Astrocyte of the hippocampus (primary cell): ENCODE data around the gene CNR2.
"Not testable (repeated sequence)": the region's sequence is repeated elsewhere in the genome, so short reads cannot be mapped to it uniquely, and the experiment has no call there.

Experiments
- DNase-seq: peaks from one replicate; pipeline ENCODE4 v3.0.0; 2011; ENCODE audit warnings: low read depth, low spot score

The CNR2 gene

DNA sequence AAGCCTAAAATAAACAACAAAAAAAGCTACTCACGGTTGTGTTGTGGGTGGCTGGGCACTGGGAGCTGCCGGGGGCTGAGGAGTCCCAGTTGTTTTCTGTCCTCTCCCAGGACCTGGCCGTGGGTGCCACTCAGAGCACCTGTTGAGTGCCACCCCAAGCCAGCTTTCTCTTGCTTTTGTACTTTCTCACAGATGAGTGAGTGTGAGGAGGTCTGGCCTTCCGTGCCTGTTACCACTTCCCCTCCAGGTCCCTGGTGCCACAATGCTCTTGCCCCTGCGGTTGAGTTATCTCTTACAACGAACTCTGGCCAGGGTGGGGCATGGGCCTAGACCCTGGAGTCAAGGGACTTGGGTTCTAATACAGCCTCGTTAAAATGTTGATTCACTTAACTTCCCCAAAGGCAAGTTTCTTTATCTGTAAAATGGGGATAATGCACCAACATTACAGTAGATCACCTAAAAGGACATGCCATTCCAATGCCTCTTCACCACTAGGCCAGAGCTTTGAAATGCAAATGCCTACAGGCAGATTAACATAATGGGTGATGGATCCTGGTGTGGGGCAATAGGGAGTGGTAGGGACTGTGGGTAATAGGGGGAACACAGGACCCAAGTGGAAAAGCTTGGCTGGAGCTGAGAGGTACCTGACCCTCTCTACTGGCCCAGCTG lies at the start of gene CNR2:
Gene CNR2, minus strand, starts transcription at position 151 of the 669 bp plus-strand sequence. CDS start 37,745 bp downstream, outside the sequence.
- DNase-seq: no peak

DNA sequence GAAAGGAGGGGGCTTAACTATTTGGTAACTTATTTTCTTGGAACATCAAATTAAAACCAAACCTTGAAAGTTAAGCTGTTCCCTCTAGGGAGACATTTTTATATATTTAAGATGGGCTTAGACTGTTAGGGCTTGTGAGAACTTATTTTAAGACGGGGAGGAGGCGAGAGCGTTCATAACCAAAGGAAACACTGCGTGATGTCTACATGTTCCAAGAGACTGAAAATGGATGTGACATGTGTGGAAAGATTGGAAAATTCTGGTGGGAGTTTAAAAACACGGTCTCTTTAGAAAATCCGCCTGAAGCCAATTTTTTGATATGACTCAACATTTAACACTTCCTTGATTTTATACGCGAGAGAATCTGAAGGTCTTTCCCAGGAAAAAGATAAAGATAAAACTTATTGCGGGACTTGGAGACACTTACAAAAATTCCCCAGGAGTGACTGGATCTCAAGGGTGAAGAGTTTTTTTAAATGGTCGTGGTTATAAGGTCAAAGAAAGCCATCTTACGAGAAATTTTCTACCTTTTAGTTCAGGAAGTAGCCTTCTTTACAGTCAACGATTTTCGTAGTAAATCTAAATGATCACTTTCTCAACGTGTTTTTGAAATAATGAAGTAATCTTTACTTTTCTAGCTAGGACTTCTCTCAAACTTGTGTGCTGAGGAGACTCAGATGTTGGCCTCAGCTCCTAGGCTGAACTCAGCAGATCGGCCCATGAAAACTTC lies 47.3 kb upstream of the CNR2 start:
- DNase-seq: no peak

DNA sequence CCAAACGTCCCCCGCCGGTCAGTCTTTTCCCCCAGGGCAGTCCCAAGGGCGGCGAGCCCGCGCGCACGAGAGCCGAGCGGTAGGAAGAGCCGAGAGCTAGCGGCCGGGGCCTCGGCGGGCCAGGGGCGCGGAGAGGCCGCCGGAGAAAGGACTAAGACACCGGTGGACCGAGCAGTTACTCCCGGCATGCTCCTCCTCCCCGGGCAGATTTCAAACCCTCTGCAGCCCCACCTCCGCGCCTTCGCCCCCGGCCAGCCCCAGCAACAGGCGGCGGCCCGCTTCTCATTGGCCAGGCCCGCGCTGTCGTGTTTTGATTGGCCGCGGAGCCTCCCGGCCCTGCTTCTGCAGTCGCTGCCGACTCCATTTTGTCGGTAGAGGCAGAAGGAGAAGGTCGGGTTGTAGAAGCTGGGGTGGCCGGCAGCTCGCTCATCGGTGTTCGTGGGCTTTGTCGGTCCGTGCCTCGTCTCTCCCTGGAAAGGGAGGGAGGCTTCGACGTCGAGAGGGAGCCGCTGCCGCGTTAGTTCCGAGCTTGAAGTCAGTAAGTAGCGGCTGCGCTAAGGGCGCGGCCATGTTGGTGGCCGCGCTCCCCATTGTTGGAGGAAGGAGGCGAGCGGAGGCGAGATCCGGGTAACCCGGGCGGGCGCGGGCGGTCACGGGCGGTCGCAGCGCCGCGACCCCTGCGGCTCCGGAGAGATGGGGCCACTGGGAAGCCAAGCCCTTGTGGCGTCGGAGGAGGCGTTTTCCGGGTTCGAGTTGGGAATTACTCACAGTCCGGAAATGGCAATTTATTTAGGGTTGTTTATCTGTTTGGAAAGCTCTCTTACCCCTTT lies 46.5 kb upstream of the CNR2 start, which contains the start of gene PNRC2:
Gene PNRC2, plus strand, starts transcription at position 368 of the 830 bp plus-strand sequence. CDS start 1,630 bp downstream, outside the sequence.
- DNase-seq: peak; percentile 99

DNA sequence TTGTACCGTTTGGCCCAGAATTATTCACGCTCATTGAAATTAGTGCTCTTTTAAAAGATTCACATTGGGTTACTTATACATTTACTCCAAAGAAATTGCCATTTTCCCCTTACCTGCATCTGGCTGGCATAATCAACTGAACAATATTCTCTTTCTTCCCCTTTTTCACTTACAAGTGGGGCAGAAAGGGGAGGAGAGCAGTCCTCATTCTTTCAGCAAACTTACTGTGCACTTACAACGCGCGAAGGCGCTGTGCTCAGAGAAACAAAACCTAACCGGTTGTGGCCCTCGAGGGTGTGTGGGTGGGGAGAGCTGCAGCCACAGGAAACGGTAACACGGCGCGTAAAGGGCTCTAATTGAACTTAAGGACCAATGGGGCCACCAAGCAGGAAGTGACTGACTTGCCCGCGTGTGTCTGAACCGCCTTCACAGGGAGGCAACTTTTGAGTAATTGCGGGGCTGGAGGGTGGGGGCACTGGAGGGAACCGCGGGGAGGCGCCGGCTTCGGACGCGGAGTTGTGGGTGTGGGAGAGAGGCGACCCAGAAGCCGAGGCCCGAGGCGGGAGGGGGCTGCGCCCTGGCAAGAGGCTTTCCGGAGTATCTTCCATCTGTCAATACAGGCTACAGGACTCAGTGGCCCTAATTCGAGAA lies 45.8 kb upstream of the CNR2 start:
- peak; percentile 95 for DNase-seq

DNA sequence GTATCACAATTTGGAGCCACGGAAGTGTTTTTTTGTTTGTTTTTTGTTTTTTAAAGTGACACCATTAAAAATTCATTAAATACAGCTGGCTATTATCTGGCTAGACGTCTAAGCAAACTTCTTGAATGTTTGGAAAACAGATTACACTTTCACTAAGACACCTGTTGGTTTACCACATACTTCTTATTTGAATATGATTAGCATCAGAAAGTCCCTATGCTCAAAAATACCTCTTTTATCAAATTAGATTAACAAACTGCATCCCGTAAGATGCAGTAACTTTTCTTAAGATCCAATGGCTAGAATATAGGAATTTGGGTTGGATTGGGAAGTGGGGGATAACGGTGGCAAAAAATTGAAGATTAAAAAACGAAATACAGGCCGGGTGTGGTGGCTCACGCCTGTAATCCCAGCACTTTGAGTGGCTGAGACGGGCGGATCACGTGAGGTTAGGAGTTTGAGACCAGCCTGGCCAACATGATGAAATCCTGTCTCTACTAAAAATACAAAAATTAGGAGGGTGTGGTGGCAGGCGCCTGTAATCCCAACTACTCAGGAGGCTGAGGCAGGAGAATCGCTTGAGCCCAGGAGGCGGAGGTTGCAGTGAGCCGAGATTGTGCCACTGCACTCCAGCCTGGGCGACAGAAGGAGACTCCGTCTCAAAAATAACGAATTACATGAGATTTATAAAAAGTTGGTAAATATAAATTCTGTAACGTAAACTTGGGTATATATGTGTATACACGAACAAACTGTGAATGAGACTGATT lies 45.1 kb upstream of the CNR2 start:
- not testable (repeated sequence) for DNase-seq

DNA sequence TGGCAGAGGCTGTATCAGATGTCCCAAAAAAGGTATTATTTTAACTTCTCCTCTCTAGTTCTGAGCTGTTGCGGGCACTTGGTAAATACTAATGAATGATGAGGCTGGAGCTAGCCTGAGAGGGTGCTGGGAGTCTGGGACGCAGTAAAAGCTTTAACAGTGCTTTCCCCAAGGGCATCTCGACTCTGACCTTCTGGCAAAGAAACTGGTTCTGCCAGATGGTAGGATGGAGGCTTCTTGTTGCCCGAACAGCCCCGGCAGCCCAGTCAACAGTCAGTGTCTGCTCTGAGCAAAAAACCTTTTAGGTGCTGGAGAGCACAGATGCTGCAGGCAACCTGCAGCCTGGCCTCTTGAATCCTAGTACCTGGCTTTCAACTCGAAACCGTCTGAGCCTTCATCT lies 43.9 kb upstream of the CNR2 start:
- no peak for DNase-seq

DNA sequence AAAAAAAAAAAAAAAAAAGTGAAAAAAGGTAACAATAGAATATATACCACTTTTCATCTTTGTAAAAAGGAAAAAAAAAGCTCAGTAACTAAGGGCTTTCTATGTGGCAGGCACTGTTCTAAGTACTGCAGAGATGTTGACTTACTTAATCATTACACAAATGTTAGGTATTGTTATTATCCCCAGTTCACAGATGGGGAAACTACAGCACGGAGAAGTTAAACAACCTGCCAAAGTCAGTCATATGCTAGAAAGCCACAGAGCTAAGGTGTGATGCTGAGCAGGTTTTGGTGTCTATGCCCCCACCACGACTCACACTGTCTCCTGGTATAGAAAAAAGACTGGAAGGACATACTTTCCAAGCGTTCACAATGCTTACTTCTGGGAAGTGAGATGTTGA lies 39.9 kb upstream of the CNR2 start:
- peak; percentile 16 for DNase-seq

DNA sequence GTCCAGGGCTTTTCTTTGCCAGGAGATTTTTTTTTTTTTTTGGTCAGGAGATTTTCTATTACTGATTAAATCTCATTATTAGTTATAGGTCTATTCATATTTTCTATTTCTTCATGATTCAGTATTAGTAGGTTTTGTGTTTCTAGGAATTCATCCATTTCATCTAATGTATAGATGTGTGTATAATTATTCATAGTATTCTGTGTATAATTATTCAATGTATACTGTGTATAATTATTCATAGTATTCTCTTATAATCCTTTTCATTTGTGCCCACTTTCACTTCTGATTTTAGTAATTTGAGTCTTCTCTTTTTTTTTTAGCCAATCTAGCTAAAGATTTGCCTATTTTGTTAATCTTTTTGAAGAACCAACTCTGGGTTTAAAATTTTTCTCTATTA lies 34.2 kb upstream of the CNR2 start:
- no peak for DNase-seq

DNA sequence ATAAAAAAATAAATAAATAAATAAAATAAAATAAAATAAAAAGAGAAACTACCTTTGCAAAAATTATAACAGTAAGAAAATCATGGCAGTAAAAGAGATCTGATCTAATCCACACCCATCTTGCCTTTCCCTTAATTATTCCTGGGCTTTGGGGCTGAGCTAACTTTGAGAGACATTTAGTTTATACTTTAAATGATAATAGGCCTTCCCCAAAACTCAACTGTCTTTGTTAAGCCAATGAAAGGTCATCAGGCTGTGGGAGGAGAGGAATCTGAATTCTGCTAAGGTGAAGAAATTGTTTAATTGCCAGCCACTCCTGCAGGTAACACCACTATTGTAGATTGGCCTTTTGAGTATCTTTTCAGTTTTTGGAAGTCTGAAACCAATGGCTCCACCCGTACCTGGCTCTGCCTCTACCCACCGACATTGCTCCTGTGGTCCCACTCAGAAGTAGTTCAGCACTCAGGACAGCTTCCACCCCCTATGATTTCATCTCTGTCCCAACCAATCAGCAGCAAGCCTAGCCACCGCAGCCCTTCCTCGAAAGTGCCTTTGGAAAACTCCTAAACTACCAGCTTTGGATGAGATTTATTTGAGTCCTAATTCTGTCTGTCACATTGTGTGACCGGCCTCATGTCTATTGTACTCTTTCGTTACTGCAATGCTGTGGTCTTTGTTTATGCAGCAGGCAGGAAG lies 23.5 kb upstream of the CNR2 start:
- DNase-seq: peak; percentile 31

DNA sequence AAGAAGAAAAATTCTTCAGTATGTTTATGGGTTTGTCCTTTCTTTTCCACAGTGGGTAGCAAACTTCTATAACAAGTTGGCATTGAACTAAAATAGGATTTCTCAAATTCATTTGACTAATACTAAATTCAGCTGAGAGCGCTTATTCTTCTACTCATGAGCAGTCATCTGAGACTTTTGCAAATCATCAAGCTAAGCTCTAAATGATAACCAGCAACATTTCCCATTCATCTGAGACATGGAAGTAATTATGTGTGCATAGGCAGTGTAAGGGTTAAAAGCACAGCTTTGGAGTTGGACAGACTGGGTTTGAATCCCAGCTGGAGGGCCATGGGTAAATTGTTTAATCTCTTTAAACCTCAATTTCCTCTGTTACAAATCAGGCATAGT lies 18.3 kb upstream of the CNR2 start:
- DNase-seq: no peak

DNA sequence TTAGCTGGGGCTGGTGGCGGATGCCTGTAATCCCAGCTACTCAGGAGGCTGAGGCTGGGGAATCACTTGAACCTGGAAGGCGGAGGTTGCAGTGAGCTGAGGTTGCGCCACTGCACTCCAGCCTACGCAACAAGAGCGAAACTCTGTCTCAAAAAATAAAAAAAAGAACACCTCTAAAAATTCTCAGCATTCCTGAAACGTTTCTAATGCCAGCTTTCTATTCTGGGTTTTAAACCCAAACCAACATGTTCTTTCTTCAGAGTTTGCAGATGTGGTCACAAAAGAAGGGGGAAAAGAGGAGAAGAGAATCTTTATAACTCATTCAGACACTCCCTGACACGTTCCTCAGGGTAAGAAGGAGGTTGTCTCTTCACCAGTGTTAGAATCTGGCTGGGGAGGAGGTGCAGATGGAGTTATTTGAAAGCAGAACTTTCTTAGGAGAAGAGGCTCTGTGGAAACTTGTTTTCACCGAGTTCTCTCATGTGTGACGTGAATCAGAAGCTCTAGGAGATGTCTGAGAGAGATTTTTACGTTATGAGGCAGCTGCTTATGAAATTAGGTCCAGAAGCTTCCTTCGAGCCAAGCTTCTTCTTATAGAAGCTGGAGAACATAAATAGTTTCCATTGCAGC lies 17.8 kb upstream of the CNR2 start:
- peak; percentile 72 for DNase-seq

DNA sequence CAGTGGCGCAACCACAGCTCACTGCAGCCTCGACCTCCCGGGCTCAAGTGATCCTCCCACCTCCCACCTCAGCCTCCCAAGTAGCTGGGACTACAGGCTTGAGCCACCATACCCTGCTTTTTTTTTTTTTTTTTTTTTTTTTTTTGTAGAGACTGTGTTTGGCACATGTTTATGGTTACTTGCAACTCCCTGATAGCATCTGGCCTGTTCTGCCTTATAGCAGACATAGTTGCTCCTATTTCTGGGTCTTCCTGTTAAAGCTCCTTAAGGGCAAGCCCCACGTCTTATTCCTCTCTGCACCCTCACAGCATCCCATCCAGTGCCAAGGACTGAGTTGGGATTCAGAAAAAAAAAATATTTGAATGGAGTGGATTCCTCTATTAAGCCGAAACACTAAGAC lies 17.1 kb upstream of the CNR2 start:
- no peak for DNase-seq

DNA sequence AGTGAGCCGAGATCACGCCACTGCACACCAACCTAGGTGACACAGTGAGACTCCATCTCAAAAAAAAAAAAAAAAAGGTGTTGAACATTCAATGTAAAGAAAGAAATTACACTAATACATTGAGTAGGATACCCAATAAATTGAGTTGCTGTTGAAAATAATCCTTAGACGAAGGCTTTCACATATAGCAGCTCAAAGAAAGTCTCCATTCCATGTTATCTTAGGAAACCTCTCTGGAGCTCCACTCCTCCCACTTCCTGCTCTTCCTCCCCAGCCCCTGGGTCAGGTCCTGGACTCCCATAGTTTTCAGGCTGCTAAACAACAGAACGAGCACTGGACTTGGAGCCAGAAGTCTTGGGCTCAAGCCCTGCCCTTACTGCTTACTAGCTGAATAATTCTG lies 15.6 kb upstream of the CNR2 start:
- no peak for DNase-seq

DNA sequence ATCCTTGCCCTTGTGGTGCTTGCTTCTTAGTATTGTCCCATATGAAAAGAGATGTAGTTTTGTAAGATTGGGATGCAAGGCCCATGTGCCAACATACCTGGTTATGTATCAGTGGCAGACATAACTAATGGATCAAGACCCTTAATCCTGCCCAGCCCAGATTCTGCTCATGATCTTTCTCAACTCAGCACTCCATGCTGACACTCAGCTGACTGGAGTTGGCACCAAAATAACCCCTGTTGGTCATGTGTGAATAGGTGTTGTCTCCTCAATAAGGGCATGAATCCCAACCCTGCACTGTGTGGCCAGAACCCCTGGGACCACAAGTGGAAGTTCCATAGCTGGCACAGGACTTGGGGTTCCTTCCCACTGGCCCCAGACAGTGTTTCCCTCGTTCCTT lies 13.9 kb upstream of the CNR2 start:
- no peak for DNase-seq

DNA sequence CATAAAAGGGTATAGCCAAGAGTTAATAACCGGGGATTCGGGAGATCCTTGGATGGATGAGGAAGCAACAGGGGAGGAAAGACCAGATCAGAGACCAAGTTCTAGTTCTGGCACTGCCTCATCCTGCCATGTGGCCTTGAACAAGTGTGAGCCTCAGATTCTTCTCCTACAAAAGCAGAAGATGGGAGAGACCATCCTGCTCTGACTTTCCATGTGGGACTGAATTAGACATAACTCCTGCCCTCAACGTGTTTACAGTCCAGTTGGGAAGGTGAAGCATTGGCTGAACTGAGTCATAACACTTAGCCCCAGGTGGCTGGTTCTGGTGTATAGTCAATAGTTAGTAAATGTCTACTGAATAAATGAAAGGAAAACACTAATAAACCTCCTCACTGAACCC lies 12.1 kb upstream of the CNR2 start:
- no peak for DNase-seq

DNA sequence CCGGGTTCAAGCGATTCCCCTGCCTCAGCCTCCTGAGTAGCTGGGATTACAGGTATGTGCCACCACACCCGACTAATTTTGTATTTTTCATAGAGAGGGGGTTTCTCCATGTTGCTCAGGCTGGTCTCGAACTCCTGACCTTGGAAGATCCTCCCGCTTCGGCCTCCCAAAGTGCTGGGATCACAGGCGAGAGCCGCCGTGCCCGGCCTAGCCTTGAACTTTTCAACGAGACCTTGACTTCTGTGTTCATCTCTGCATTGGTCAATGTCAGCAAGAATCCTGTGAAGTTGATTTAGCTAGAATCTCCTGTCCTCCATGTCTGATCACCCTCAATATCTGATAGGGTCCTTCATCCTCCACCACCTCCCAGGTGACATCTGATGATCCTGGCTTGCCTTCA lies 11.4 kb upstream of the CNR2 start:
- no peak for DNase-seq

DNA sequence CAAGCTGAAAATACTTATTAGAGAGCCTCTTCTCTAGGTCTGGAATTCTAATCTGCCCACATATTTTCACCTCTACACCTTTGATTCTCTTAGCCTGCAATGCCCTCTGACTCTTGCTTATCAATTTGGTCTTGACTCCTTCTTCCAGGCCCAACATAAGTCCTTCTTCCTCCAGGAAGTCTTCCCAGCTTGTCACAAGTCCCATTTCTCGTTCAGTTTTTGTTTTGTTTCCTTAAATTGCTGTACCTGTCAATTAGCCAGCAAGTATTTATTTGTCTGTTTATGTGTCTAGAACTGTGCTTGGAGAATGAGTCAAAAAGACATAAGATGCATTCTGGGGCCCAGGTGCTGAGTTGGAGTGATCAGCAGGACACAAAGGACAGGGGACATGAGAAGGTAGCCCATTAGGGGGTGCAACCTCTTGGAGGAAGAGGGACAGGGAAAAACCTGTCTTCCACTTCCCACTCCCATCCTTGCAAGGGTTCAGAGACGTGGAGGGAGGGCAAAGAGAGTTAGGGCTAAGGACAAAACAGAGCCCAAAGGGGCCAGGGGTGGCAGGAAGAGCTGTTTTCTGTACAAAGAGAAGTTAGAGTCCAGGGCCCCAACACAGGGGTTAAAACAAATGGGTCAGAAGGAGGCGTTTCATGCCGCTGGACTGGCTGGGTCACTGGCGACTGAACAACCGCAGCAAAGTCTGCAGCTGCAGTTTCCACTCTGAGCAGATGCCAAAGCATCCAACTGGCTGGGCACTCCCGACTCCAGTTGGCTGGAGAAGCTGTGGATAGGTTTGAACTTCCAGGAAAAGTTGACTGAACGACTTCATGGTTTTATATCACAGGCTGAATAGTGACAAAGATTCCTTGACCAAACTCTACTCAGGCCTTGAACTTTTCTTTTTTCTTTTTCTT lies 10.7 kb upstream of the CNR2 start:
- DNase-seq: no peak

DNA sequence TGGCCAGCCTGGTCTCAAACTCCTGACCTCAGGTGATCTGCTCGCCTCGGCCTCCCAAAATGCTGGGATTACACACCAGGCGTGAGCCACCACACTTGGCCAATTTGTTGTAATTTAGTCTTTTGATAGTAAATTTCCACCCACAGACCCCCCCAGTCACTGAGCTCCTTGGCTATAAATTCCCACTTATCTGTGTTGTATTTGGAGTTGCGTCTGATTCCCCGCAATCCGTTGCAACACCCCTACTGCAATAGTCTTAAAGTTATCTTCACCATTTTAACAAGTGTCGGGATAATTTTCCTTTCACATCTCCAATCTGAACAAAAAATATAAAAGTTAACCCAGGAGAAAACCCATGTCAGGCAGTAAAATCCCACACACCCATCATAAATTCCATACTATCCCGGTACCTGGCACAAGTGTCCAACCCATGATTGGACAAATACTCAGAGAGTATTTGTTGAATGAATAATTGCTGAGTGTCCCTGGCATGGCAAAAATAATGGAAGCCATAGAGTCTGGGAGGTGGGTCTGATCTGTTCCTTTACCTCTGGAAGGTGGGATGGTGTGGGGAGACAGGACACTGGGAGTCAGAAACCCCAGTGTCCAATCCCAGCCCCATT lies 9.3 kb upstream of the CNR2 start:
- DNase-seq: no peak
